Smooth muscle cell (in vitro differentiated cells): Measurements from ENCODE around the gene ERICH6. TPM values are rescaled to one million over a fixed set of nuclear protein-coding genes. Genes with fewer than 3 reads are reported as not detected.

ENCODE experiments used
- DNase-seq: peaks from one replicate; lab custom pipeline; 2025; ENCODE audit not compliant: unreplicated experiment; lab: John Stamatoyannopoulos, UW
- H2AFZ ChIP-seq: fragments of 200-600 bp; sonication (generic); 2 replicates; pipeline ENCODE4 v1.6.0; 2016; ENCODE audit warnings: antibody characterized with exemption, low read depth, mild to moderate bottlenecking
- H3F3A ChIP-seq: fragments of 200-600 bp; sonication (generic); 2 replicates; pipeline ENCODE4 v1.6.0; 2017; ENCODE audit warnings: antibody characterized with exemption, low read depth
- H3K27ac ChIP-seq: fragments of 200-600 bp; sonication (generic); 2 replicates; pipeline ENCODE4 v1.5.1; 2016; ENCODE audit warnings: low read depth, mild to moderate bottlenecking
- H3K27me3 ChIP-seq: fragments of 200-600 bp; sonication (generic); 2 replicates; pipeline ENCODE4 v1.6.1; 2016; ENCODE audit warnings: low read depth, mild to moderate bottlenecking
- H3K36me3 ChIP-seq: fragments of 200-600 bp; sonication (generic); 2 replicates; pipeline ENCODE4 v1.5.1; 2016; ENCODE audit warnings: low read depth
- H3K4me1 ChIP-seq: fragments of 200-600 bp; sonication (generic); 2 replicates; pipeline ENCODE4 v1.5.1; 2016; ENCODE audit warnings: low read depth
- H3K4me2 ChIP-seq: fragments of 200-600 bp; sonication (generic); 2 replicates; pipeline ENCODE4 v1.6.0; 2016; ENCODE audit warnings: mild to moderate bottlenecking
- H3K4me3 ChIP-seq: fragments of 200-600 bp; sonication (generic); 2 replicates; pipeline ENCODE4 v1.5.1; 2016; ENCODE audit warnings: mild to moderate bottlenecking
- H3K79me2 ChIP-seq: fragments of 200-600 bp; sonication (generic); 2 replicates; pipeline ENCODE4 v1.6.0; 2016; ENCODE audit warnings: low read depth, mild to moderate bottlenecking
- H3K9ac ChIP-seq: fragments of 200-600 bp; sonication (generic); 2 replicates; pipeline ENCODE4 v1.6.0; 2016; ENCODE audit warnings: low read depth
- H3K9me3 ChIP-seq: fragments of 200-600 bp; sonication (generic); replicated peaks from 2 replicates; pipeline ENCODE4 v1.5.1; 2016; ENCODE audit warnings: low read depth
- H4K20me1 ChIP-seq: fragments of 200-600 bp; sonication (generic); 2 replicates; pipeline ENCODE4 v1.6.0; 2016; ENCODE audit warnings: low read depth
- WGBS: methylation state at CpG from one replicate; pipeline ENCODE4 v1.1.7; 2016; ENCODE audit warnings: low lambda C conversion rate; 5-methylcytosine and 5-hydroxymethylcytosine counted together
- polyA plus RNA-seq: library from polyadenylated mRNA; unstranded; fragments of >200 nt; fragmentation: Nextera tagmentation; extraction: Ambion mirVana; gene quantifications from 2 replicates; pipeline ENCODE4 v1.2.1, GENCODE V29; 2016
- total RNA-seq: library from RNA; depleted of rRNA; stranded (reverse); fragments of >200 nt; gene quantifications from 2 replicates; pipeline ENCODE4 v1.2.3, GENCODE V29; 2014
- TF ChIP-seq, protein P1 (sequence below): fragments of 200-600 bp; sonication (generic); IDR thresholded peaks from 2 replicates; pipeline ENCODE4 v1.5.1; 2017; ENCODE audit warnings: borderline replicate concordance, mild to moderate bottlenecking, antibody characterized with exemption; ENCODE audit not compliant: insufficient read depth, poor library complexity, severe bottlenecking

The ERICH6 gene
- total and polyA plus RNA-seq, 2 experiments from 2014 or later, result 0.38 TPM; not detected in 1

DNA sequence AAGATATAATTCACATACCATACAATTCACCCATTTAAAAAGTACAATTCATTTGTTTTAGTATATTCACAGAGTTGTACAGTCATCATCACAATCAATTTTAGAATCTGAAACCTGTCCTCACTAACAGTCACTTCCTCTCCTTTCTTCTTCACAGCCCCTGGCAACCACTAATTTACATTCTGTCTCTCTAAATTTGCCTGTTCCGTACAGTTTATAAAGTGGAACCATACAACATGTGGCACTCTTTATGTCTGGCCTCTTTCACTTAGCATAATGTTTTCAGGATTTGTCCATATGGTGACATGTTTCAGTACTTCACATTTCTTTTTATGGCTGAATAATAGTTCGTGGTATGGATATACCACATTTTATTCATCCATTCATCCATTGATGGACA, 22.7 kb downstream of the ERICH6 start:
- no peaks in the 10 kb centered on the region for H3K36me3 ChIP-seq
- no peak overlapping the region for H3K4me2 ChIP-seq
- TF ChIP-seq, protein P1, sequence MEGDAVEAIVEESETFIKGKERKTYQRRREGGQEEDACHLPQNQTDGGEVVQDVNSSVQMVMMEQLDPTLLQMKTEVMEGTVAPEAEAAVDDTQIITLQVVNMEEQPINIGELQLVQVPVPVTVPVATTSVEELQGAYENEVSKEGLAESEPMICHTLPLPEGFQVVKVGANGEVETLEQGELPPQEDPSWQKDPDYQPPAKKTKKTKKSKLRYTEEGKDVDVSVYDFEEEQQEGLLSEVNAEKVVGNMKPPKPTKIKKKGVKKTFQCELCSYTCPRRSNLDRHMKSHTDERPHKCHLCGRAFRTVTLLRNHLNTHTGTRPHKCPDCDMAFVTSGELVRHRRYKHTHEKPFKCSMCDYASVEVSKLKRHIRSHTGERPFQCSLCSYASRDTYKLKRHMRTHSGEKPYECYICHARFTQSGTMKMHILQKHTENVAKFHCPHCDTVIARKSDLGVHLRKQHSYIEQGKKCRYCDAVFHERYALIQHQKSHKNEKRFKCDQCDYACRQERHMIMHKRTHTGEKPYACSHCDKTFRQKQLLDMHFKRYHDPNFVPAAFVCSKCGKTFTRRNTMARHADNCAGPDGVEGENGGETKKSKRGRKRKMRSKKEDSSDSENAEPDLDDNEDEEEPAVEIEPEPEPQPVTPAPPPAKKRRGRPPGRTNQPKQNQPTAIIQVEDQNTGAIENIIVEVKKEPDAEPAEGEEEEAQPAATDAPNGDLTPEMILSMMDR, result no peak
- no peaks in the 10 kb centered on the region for H3F3A ChIP-seq
- no peaks in the 10 kb centered on the region for H3K9me3 ChIP-seq
- H3K4me3 ChIP-seq, result no peak overlapping the region
- H3K79me2 ChIP-seq, result no peaks in the 10 kb centered on the region
- no peak for DNase-seq
- H3K27ac ChIP-seq, result no peak overlapping the region
- H3K4me1 ChIP-seq, result no peaks in the 10 kb centered on the region
- H3K27me3 ChIP-seq, result no peaks in the 10 kb centered on the region
- no peak overlapping the region for H2AFZ ChIP-seq
- no peaks in the 10 kb centered on the region for H4K20me1 ChIP-seq
- WGBS, result 89% methylated on average over 2 of the region's 2 CpGs
- no peak overlapping the region for H3K9ac ChIP-seq

DNA sequence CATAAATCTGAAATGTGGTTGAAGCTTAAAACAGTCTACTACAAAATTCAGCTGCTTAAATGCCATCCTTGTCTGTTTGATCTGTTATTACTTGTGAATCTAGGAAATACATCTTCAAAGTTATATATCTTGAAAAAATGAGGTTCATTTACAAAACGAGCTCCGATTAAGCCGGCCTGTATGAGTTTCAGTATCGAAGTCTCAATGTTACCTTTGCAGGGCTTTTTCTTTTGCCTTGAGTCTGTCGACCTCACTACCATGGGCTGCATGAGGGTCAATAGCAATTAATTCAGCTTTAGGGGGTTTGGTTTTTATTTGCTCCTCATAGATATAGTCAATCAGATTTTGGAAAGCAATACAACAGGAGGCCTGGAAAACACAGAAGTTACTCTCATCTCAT, 23.2 kb downstream of the ERICH6 start:
- H3F3A ChIP-seq, result no peaks in the 10 kb centered on the region
- H3K4me3 ChIP-seq, result no peak overlapping the region
- no peak overlapping the region for H3K27ac ChIP-seq
- no peak overlapping the region for H3K9ac ChIP-seq
- DNase-seq, result no peak
- H2AFZ ChIP-seq, result no peak overlapping the region
- H3K79me2 ChIP-seq, result no peaks in the 10 kb centered on the region
- no peaks in the 10 kb centered on the region for H3K9me3 ChIP-seq
- H3K4me1 ChIP-seq, result no peaks in the 10 kb centered on the region
- 90% methylated on average over 5 of the region's 5 CpGs for WGBS
- no peaks in the 10 kb centered on the region for H4K20me1 ChIP-seq
- H3K27me3 ChIP-seq, result no peaks in the 10 kb centered on the region
- no peak overlapping the region for H3K4me2 ChIP-seq
- TF ChIP-seq, protein P1, result no peak
- no peaks in the 10 kb centered on the region for H3K36me3 ChIP-seq

DNA sequence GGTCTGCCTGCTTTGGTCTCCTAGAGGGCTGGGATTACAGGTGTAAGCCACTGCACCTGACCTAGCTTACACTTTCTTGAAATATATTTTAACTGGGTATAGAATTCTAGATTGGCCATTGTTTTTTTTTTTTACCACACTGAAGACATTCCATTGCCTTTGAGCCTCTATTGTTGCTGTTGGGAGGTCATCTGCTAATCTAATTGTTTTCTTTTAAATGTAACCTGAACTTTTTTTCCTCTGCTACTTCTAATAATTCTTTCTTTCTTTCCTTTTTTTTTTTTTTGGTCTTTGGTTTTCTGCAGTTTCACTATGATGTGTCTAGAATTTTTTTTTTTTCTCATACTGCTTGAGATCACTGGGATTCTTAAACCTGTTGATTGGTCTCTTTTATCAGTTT, 28.1 kb downstream of the ERICH6 start:
- Histone ChIP-seq H3K36me3 (no peaks in the 10 kb centered on the region), H3K27me3 (no peaks in the 10 kb centered on the region), H3K79me2 (no peaks in the 10 kb centered on the region), H3K4me3 (no peak overlapping the region), H3K27ac (no peak overlapping the region), H3K4me1 (no peaks in the 10 kb centered on the region), H3K9ac (no peak overlapping the region), H3F3A (no peaks in the 10 kb centered on the region), H3K9me3 (no peaks in the 10 kb centered on the region), H4K20me1 (no peaks in the 10 kb centered on the region), H2AFZ (no peak overlapping the region), H3K4me2 (no peak overlapping the region)
- TF ChIP-seq, protein P1, result no peak
- no peak for DNase-seq

DNA sequence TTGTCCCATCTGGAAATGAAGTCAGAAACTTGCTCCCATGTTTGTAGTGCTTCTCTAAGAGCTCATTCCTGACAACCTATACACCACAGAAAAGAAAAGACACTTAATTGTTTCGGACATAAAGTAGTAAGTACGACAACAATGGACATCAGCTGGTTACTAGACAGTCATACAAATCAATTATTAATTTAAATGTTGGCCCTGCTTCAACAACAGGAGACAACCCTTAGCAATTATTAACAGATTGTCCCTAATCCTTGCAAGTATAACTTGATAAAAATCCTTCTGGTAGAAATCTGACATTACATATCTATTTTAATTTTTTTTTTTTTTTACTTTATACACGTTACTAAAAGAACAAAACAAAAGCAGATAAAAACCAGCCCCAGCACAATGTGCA, 29.8 kb downstream of the ERICH6 start:
- Histone ChIP-seq H2AFZ (no peak overlapping the region), H3K36me3 (no peaks in the 10 kb centered on the region), H3K4me2 (no peak overlapping the region), H3K9ac (no peak overlapping the region), H3K27me3 (no peaks in the 10 kb centered on the region), H3K9me3 (no peaks in the 10 kb centered on the region), H3K4me3 (no peak overlapping the region), H3K4me1 (no peaks in the 10 kb centered on the region), H4K20me1 (no peaks in the 10 kb centered on the region), H3F3A (no peaks in the 10 kb centered on the region), H3K79me2 (no peaks in the 10 kb centered on the region), H3K27ac (no peak overlapping the region)
- WGBS, result 87% methylated on average over 3 of the region's 3 CpGs
- TF ChIP-seq, protein P1, result no peak
- DNase-seq, result no peak
